HG02970 (cell line): ENCODE measurements around the gene AKR1C8.
"Not testable (repeated sequence)": the region's sequence is repeated elsewhere in the genome, so short reads cannot be mapped to it uniquely, and the experiment has no call there.

Source experiments
- ATAC-seq: cut with Tn5 transposase; IDR thresholded peaks from one replicate; pipeline ENCODE4 v1.9.1; 2021; ENCODE audit warnings: mild to moderate bottlenecking, moderate library complexity, moderate number of reproducible peaks; ENCODE audit not compliant: unreplicated experiment, low FRiP score

The AKR1C8 gene

DNA sequence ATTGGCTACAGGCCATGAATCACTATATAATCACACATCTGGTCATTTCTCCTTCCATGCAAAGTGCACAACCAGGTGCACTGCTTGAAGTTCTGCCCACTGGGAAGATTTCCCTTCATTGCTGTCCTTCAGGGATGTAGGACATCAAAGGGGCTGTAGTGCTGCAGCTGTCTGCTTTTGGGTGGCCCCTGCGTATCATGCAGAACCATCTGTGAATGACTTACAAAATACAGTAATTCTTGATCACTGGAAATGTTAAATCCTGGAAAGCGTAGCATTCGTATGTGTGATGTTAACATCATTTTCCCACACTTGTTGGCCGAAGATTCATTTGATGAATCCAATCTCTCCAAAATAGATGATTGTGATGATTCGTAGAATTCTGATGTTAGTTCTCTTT is 68.3 kb downstream of the AKR1C8 start:
- no peak for ATAC-seq

DNA sequence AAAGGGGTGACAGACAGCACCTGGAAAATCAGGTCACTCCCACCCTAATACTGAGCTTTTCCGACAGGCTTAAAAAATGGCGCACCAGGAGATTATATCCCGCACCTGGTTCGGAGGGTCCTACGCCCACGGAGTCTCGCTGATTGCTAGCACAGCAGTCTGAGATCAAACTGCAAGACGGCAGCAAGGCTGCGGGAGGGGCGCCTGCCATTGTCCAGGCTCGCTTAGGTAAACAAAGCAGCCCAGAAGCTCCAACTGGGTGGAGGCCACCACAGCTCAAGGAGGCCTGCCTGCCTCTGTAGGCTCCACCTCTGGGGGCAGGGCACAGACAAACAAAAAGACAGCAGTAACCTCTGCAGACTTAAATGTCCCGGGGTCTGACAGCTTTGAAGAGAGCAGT is 75.1 kb downstream of the AKR1C8 start:
- not testable (repeated sequence) for ATAC-seq

GRCh38 chr10:5108658-5109416 is 76.1 kb downstream of the AKR1C8 start:
- no peak for ATAC-seq

DNA sequence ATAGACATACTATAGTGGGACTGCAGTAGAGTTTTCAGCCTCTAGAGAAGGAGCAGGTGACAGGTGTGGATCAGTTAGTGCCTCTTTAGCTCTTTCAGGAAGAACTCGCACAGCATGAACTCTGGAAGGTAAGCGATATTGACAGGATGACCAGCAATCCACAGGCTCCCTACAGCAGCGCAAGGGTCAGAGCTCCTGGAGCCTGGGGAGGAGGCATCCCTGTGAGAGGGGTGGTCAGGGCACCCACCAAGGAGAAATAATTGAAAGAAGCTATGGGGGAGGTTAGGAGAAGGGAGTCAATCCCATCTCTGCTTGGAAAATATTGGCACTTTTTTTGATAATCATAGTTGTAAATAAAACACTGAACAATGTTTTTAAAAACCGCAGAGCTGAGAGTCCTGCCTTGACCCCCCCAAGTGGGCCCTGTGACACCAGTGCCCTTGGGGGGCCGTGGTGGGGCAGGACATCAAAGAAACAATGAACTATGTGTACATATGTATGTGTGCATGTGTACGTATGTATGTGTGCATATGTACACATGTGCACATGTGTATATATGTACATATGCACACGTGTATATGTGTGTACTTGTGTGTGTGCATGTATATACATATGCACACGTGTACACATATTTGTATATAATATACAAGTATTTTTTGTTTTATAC is 77.0 kb downstream of the AKR1C8 start:
- no peak for ATAC-seq

DNA sequence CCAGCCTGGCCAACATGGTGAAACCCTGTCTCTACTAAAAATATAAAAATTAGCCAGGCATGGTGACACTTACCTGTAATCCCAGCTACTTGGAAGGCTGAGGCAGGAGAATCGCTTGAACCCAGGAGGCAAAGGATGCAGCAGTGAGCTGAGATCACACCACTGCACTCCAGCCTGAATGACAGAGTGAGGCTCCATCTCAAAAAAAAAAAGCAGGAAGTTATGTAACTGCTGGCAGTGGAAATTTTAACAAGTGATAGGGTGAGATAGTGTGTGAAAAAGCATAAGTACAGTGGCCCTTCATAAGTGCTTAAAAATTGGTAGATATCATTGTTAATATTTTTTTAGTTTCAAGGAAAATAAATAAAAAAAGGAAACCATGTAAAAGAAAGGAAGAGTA is 78.4 kb downstream of the AKR1C8 start:
- no peak for ATAC-seq

- ATAC-seq = no peak
Measured at GRCh38 chr10:5105626-5106025, 79.3 kb downstream of the AKR1C8 start.
